Measurements from ENCODE around the gene PROCA1.

Gene PROCA1

GRCh38 chr17:28702752-28703150 is 8.9 kb downstream of the PROCA1 start:
- Histone ChIP-seq H3K36me3 (ENCODE audit: insufficient read depth, low read length) (peaks cover 62% of the 10 kb centered on the region; the same call in 1 of the 2 replicates), H3F3A (ENCODE audit: low read depth) (no peaks in the 10 kb centered on the region)

GRCh38 chr17:28702026-28702751 is 9.5 kb downstream of the PROCA1 start:
- Histone ChIP-seq H3K27me3 (ENCODE audit: insufficient read depth, low read length, poor library complexity, severe bottlenecking) (no peaks in the 10 kb centered on the region), H4K20me1 (ENCODE audit: insufficient read depth, low read length, poor library complexity, severe bottlenecking) (no peaks in the 10 kb centered on the region), H3K9me3 (ENCODE audit: insufficient read depth, low read depth, low read length) (no peaks in the 10 kb centered on the region), H3K9me2 (replicated peaks; ENCODE audit: low read depth, low read length) (no peaks in the 10 kb centered on the region), H3K9ac (ENCODE audit: low read depth, low read length, poor library complexity, severe bottlenecking) (no peak overlapping the region), H3K36me3 (ENCODE audit: insufficient read depth, low read length) (peaks cover 68% of the 10 kb centered on the region; the same call in 1 of the 2 replicates), H2AFZ (ENCODE audit: low read length) (no peak overlapping the region), H3K4me1 (ENCODE audit: insufficient read depth, low read length, poor library complexity, severe bottlenecking) (no peaks in the 10 kb centered on the region), H3F3A (ENCODE audit: low read depth) (no peaks in the 10 kb centered on the region), H3K4me3 (ENCODE audit: low read length, poor library complexity, severe bottlenecking) (no peak overlapping the region), H3K4me2 (ENCODE audit: low read depth, low read length, poor library complexity, severe bottlenecking) (no peak overlapping the region), H3K79me2 (ENCODE audit: insufficient read depth, low read length) (no peaks in the 10 kb centered on the region)
- TF ChIP-seq CTCF (conservative IDR thresholded peaks at IDR 0.05; ENCODE audit: low read length) (no peak), EZH2phosphoT487 (IDR thresholded peaks at IDR 0.05; ENCODE audit: borderline replicate concordance) (no peak)

More at GRCh38 chr17:28702752-28703150, 8.9 kb downstream of the PROCA1 start:
- no peak overlapping the region for H3K4me3 ChIP-seq (ENCODE audit: low read length, poor library complexity, severe bottlenecking)
- no peaks in the 10 kb centered on the region for H3K27me3 ChIP-seq (ENCODE audit: insufficient read depth, low read length, poor library complexity, severe bottlenecking)
- H3K9ac ChIP-seq (ENCODE audit: low read depth, low read length, poor library complexity, severe bottlenecking), result no peak overlapping the region
- H3K9me2 ChIP-seq (replicated peaks; ENCODE audit: low read depth, low read length), result no peaks in the 10 kb centered on the region
- TF ChIP-seq CTCF (conservative IDR thresholded peaks at IDR 0.05; ENCODE audit: low read length) (no peak), EZH2phosphoT487 (IDR thresholded peaks at IDR 0.05; ENCODE audit: borderline replicate concordance) (no peak)
- H2AFZ ChIP-seq (ENCODE audit: low read length), result no peak overlapping the region
- H3K4me2 ChIP-seq (ENCODE audit: low read depth, low read length, poor library complexity, severe bottlenecking), result no peak overlapping the region
- H3K9me3 ChIP-seq (ENCODE audit: insufficient read depth, low read depth, low read length), result no peaks in the 10 kb centered on the region
- no peaks in the 10 kb centered on the region for H3K4me1 ChIP-seq (ENCODE audit: insufficient read depth, low read length, poor library complexity, severe bottlenecking)
- H3K79me2 ChIP-seq (ENCODE audit: insufficient read depth, low read length), result no peaks in the 10 kb centered on the region
- H4K20me1 ChIP-seq (ENCODE audit: insufficient read depth, low read length, poor library complexity, severe bottlenecking), result no peaks in the 10 kb centered on the region

GRCh38 chr17:28700830-28701492 is 10.7 kb downstream of the PROCA1 start:
- H3K79me2 ChIP-seq (ENCODE audit: insufficient read depth, low read length), result no peaks in the 10 kb centered on the region
- no peak overlapping the region for H3K9ac ChIP-seq (ENCODE audit: low read depth, low read length, poor library complexity, severe bottlenecking)
- H4K20me1 ChIP-seq (ENCODE audit: insufficient read depth, low read length, poor library complexity, severe bottlenecking), result no peaks in the 10 kb centered on the region
- H3K4me1 ChIP-seq (ENCODE audit: insufficient read depth, low read length, poor library complexity, severe bottlenecking), result no peaks in the 10 kb centered on the region
- no peak overlapping the region for H2AFZ ChIP-seq (ENCODE audit: low read length)
- H3K9me2 ChIP-seq (replicated peaks; ENCODE audit: low read depth, low read length), result no peaks in the 10 kb centered on the region
- no peaks in the 10 kb centered on the region for H3K27me3 ChIP-seq (ENCODE audit: insufficient read depth, low read length, poor library complexity, severe bottlenecking)
- no peak for TF ChIP-seq EZH2phosphoT487 (IDR thresholded peaks at IDR 0.05; ENCODE audit: borderline replicate concordance)
- no peak for TF ChIP-seq CTCF (conservative IDR thresholded peaks at IDR 0.05; ENCODE audit: low read length)
- H3K9me3 ChIP-seq (ENCODE audit: insufficient read depth, low read depth, low read length), result no peaks in the 10 kb centered on the region
- H3K4me2 ChIP-seq (ENCODE audit: low read depth, low read length, poor library complexity, severe bottlenecking), result no peak overlapping the region
- H3F3A ChIP-seq (ENCODE audit: low read depth), result no peaks in the 10 kb centered on the region
- peaks cover 79% of the 10 kb centered on the region; the same call in 1 of the 2 replicates for H3K36me3 ChIP-seq (ENCODE audit: insufficient read depth, low read length)
- H3K4me3 ChIP-seq (ENCODE audit: low read length, poor library complexity, severe bottlenecking), result no peak overlapping the region

All from Loucy (cell line).